Measurements from ENCODE around the gene ZBTB42. TPM values are rescaled to one million over a fixed set of nuclear protein-coding genes. Genes with fewer than 3 reads are reported as not detected.

ZBTB42 gene
- total RNA-seq, 2 donors from 2014 or later, result 8.5 to 9.0 TPM

DNA sequence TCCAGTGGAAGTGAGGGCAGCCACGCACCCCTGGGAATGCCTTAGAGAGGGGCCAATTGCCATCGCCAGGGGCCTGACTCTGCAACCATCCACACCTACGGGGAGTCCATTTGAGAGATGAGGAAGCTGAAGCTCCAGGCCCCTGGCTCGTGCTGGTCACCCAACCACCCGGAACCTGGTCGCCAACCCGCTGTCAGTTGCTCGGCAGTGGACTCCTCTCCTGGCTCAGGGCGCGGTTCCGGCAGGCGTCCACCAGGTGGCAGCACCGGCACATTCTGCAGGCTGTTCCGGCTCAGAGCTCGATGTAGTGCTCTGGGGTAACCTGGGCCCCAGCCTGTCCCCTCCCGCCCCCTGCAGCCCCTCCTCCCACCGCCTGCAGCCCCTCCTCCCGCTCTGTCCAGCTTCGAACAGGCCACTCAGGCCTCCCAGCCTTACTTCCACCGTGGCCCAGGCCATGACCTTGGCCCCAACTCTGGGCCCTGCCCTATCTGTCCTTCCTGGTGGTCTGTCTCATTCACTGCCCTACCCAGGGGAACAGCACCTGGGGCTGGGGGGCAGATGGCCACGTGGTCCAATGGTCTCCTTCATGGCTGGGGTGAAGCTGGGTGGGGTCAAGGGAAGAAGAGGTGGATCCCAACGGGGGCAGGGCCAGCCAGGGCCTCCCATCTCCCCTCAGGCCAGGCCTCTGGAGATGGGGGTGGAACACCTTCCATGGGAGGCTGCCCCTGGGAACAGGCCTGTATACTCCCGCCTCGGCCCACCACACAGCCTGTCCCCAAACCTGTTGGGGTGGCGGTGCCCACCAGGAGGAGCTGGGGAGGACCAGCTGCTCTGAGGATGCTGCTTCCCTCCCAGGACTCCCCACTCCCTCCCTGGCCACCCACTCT lies 32.2 kb upstream of the ZBTB42 start:
- H3K27me3 ChIP-seq, result no peaks in the 10 kb centered on the region
- H3K4me1 ChIP-seq, result peaks cover 0 to 11% of the 10 kb centered on the region in 2 donors
- no peak overlapping the region for H3K4me3 ChIP-seq
- peaks cover 30% of the 10 kb centered on the region for H3K36me3 ChIP-seq
- peaks cover 0 to 7% of the 10 kb centered on the region in 2 donors for H3K9me3 ChIP-seq
- H3K27ac ChIP-seq, result peak overlapping the region in 1 of 2 donors; percentile 1
- DNase-seq (ENCODE audit: low spot score), result peak; percentile 93
- TF ChIP-seq, protein P1, sequence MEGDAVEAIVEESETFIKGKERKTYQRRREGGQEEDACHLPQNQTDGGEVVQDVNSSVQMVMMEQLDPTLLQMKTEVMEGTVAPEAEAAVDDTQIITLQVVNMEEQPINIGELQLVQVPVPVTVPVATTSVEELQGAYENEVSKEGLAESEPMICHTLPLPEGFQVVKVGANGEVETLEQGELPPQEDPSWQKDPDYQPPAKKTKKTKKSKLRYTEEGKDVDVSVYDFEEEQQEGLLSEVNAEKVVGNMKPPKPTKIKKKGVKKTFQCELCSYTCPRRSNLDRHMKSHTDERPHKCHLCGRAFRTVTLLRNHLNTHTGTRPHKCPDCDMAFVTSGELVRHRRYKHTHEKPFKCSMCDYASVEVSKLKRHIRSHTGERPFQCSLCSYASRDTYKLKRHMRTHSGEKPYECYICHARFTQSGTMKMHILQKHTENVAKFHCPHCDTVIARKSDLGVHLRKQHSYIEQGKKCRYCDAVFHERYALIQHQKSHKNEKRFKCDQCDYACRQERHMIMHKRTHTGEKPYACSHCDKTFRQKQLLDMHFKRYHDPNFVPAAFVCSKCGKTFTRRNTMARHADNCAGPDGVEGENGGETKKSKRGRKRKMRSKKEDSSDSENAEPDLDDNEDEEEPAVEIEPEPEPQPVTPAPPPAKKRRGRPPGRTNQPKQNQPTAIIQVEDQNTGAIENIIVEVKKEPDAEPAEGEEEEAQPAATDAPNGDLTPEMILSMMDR (IDR thresholded peaks at IDR 0.05), result peak; percentile 96 to 98

DNA sequence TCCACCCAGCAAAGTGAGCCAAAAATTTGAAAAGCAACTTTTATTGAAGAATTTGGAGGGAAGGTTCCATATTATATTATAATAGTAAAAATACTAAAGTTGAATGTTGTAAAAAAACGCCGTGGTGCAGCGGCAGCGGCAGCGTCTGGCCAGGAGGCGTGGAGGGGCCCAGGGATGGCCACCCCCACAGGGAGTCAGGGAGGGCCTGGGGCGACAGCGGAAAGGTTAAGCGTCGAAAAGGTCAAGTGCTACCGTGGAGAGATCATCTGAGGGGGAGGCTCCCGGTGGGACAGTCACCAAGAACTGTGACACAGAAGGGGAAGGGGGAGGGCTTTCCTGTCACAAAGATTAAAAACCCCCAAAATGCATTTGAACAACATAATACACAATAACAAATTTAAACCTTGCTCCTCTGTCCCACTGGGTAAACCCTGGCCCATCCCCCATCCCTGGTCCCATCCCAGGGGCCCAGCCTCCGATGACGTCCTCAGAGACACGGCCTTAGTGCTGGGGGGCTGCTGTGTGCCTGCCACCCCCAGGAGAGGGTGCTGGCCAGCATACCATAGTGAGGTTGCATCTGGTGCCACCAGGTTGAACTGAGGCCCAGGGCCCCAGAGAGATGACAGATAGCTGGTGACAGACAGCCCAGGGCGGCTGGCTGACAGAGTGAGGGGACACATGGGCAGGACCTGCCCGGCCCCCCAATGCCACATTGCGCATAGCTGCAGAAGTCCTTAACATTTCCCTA lies 31.4 kb upstream of the ZBTB42 start:
- TF ChIP-seq, protein P1 (IDR thresholded peaks at IDR 0.05), result no peak
- DNase-seq (ENCODE audit: low spot score), result no peak
- peaks cover 0 to 7% of the 10 kb centered on the region in 2 donors for H3K9me3 ChIP-seq
- H3K4me1 ChIP-seq, result peaks cover 0 to 11% of the 10 kb centered on the region in 2 donors
- H3K27ac ChIP-seq, result no peak overlapping the region
- no peaks in the 10 kb centered on the region for H3K27me3 ChIP-seq
- H3K36me3 ChIP-seq, result peaks cover 32% of the 10 kb centered on the region
- no peak overlapping the region for H3K4me3 ChIP-seq

DNA sequence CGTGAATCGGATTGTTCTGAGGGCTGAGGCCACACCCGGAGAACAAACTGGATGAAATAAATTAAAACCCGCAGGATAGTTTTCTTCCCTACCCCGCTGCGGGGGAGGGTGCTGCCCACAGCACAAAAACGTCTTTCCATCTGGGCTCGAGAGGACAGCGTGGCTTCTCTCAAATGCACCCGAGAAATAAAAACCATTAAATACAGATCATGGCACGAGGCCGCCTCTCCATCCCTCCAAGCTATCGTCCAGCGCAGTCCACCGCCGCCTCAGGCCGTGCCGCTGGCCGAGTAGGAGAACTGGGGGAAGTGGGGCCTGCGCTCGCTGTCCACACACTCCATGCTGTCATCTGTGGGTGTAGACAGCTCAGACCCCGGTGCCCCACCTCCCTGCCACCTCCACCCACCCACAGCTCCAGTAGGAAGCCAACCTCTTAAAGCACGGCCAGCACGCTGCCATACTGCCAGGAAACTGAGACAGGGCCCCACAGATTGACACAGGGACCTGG lies 30.8 kb upstream of the ZBTB42 start:
- Histone ChIP-seq H3K27me3 (no peaks in the 10 kb centered on the region), H3K4me3 (no peak overlapping the region), H3K36me3 (peaks cover 34% of the 10 kb centered on the region), H3K27ac (no peak overlapping the region), H3K4me1 (peaks cover 0 to 11% of the 10 kb centered on the region in 2 donors), H3K9me3 (peaks cover 0 to 7% of the 10 kb centered on the region in 2 donors)
- TF ChIP-seq, protein P1 (IDR thresholded peaks at IDR 0.05), result no peak
- no peak for DNase-seq (ENCODE audit: low spot score)

DNA sequence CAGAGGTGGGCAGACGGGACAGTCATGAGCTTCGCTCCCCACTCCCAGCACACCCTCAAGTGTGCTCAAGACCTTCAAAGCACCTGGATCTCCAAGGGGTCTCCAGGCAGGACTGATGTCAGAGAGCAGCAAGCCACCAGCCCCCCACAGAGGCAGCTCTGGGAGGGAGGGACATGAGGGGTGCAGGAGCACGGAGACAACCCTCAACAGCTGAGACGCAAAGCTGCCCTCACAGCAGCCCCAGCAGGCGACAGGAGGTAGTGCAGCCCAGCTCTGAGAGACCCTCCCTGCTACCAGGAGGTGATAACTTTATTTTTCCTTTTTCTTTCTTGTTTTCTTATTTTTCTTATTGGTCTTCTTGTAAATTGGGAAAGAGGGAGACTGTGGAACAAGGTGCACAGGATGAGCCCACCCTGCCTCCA lies 30.0 kb upstream of the ZBTB42 start:
- H3K36me3 ChIP-seq, result peaks cover 39% of the 10 kb centered on the region
- peaks cover 0 to 11% of the 10 kb centered on the region in 2 donors for H3K4me1 ChIP-seq
- DNase-seq (ENCODE audit: low spot score), result no peak
- no peak overlapping the region for H3K4me3 ChIP-seq
- H3K27ac ChIP-seq, result no peak overlapping the region
- TF ChIP-seq, protein P1 (IDR thresholded peaks at IDR 0.05), result peak in 1 of 2 donors; percentile 35
- H3K9me3 ChIP-seq, result peaks cover 0 to 7% of the 10 kb centered on the region in 2 donors
- H3K27me3 ChIP-seq, result no peaks in the 10 kb centered on the region

DNA sequence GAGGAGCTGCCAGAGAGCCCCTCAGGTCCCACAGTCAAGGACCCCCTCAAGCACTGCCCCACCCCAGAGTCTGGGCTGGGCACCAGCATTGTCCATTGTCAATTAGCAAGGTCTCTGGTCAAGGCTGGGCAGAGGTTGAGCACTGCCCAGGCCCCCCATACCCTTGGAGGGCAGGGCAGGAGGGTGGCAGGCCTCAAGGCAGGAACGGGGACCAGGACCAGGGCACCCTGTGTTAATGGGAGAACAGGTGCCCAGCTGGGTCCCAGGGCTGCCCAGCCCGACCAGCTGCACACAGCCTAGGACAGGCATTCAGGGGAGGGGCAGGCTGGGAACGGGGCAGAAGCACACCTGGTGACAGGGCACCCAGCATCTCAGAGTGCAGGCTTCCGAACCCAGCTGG lies 29.5 kb upstream of the ZBTB42 start:
- TF ChIP-seq, protein P1 (IDR thresholded peaks at IDR 0.05), result no peak
- no peak overlapping the region for H3K4me3 ChIP-seq
- peaks cover 41% of the 10 kb centered on the region for H3K36me3 ChIP-seq
- H3K27me3 ChIP-seq, result no peaks in the 10 kb centered on the region
- peaks cover 0 to 7% of the 10 kb centered on the region in 2 donors for H3K9me3 ChIP-seq
- no peak for DNase-seq (ENCODE audit: low spot score)
- H3K4me1 ChIP-seq, result peaks cover 0 to 11% of the 10 kb centered on the region in 2 donors
- no peak overlapping the region for H3K27ac ChIP-seq
